ENCODE measurements around the gene ZCCHC2. TPM values are rescaled to one million over a fixed set of nuclear protein-coding genes. Genes with fewer than 3 reads are reported as not detected.
A peak's percentile ranks its signal among the peaks of the same experiment; 100 is the strongest.

Gene ZCCHC2
- total and polyA plus RNA-seq, 2 of the 8 experiments (the other 6 are each of a cell fraction or from before 2014, with no cell fraction given): 13.5 to 18.6 TPM

- WGBS, 2 experiments (ENCODE audit: extremely low coverage in 1 of 2, insufficient coverage in 1 of 2, insufficient read length in 1 of 2, insufficient replicate concordance in 2 of 2, low coverage in 1 of 2, low lambda C conversion rate in 2 of 2, missing lambda C conversion rate in 1 of 2): 68% methylated on average over 1 of the region's 1 CpG; no CpG with 5 or more reads in 1 of the 2 experiments
- POLR2A ChIA-PET (ENCODE audit: partially characterized antibody): no interaction called here
- no peak overlapping the region for H3K14ac ChIP-seq (ENCODE audit: insufficient read length)
- TF ChIP-seq BACH1 (IDR thresholded peaks at IDR 0.05; ENCODE audit: low read length): no peak
- no peak for TF ChIP-seq POLR2AphosphoS5 (IDR thresholded peaks at IDR 0.05; ENCODE audit: low read depth, low read length)
- no peak for TF ChIP-seq HDAC6 (IDR thresholded peaks at IDR 0.05; ENCODE audit: low read depth, low read length)
- TF ChIP-seq CEBPB (IDR thresholded peaks at IDR 0.05; ENCODE audit: low read depth, low read length): no peak
- TF ChIP-seq PHF8 (conservative IDR thresholded peaks at IDR 0.05; ENCODE audit: low read depth, low read length): no peak
- TF ChIP-seq, protein P1, sequence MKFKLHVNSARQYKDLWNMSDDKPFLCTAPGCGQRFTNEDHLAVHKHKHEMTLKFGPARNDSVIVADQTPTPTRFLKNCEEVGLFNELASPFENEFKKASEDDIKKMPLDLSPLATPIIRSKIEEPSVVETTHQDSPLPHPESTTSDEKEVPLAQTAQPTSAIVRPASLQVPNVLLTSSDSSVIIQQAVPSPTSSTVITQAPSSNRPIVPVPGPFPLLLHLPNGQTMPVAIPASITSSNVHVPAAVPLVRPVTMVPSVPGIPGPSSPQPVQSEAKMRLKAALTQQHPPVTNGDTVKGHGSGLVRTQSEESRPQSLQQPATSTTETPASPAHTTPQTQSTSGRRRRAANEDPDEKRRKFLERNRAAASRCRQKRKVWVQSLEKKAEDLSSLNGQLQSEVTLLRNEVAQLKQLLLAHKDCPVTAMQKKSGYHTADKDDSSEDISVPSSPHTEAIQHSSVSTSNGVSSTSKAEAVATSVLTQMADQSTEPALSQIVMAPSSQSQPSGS (IDR thresholded peaks at IDR 0.05; ENCODE audit: low read length): no peak
- no peak for TF ChIP-seq EP300 (IDR thresholded peaks at IDR 0.05; ENCODE audit: borderline replicate concordance in 1 of 2, low read depth in 2 of 2, low read length in 2 of 2)
- TF ChIP-seq JUN (IDR thresholded peaks at IDR 0.05; ENCODE audit: low read depth, low read length): no peak
- no peak for TF ChIP-seq BRCA1 (IDR thresholded peaks at IDR 0.05; ENCODE audit: low read depth, low read length)
- TF ChIP-seq MAFK (IDR thresholded peaks at IDR 0.05; ENCODE audit: low read depth, low read length): no peak
- no peak for TF ChIP-seq SP1 (IDR thresholded peaks at IDR 0.05; ENCODE audit: low read depth, low read length)
- no peak for TF ChIP-seq SIRT6 (IDR thresholded peaks at IDR 0.05; ENCODE audit: low read length)
- no peak for TF ChIP-seq KDM5A (IDR thresholded peaks at IDR 0.05; ENCODE audit: low read length)
- no peak for TF ChIP-seq FOSL1 (IDR thresholded peaks at IDR 0.05; ENCODE audit: insufficient read depth, low read depth, low read length)
Measured at GRCh38 chr18:62516242-62516641, 6.6 kb upstream of the ZCCHC2 start.

More at GRCh38 chr18:62516242-62516641, 6.6 kb upstream of the ZCCHC2 start:
- no peak overlapping the region for H3K4me3 ChIP-seq (ENCODE audit: extremely low read depth in 1 of 4, insufficient read depth in 2 of 4, low read depth in 3 of 4, low read length in 4 of 4)
- no peak overlapping the region for H4K91ac ChIP-seq (replicated peaks; ENCODE audit: insufficient read length, low read length)
- no peak overlapping the region for H3K27ac ChIP-seq (ENCODE audit: low read depth, low read length)
- no peaks in the 10 kb centered on the region for H3K79me1 ChIP-seq (ENCODE audit: low read depth, low read length)
- H2BK20ac ChIP-seq (ENCODE audit: low read length): no peak overlapping the region
- no peak for DNase-seq (ENCODE audit: low read depth in 1 of 2, low spot score in 2 of 2)
- no peak overlapping the region for H3K23ac ChIP-seq (ENCODE audit: insufficient read length)
- CTCF ChIA-PET (ENCODE audit: partially characterized antibody): interaction anchor here (1.1 kb wide), 1 partner anchor 91 kb away, joined by 5 read pairs; no protein-coding TSS in a partner anchor
- no peak for FAIRE-seq
- no peak overlapping the region for H3K18ac ChIP-seq (ENCODE audit: extremely low read depth, low read length)
- H3K36me3 ChIP-seq (ENCODE audit: control insufficient read depth in 2 of 4, insufficient read depth in 4 of 4, low read length in 3 of 4): no peaks in the 10 kb centered on the region
- 0 out of 7 replicates have a peak overlapping the region, but pooled peaks of 1 of the 4 experiments have one; percentile 15 for H3K9ac ChIP-seq (replicated peaks in 1 of 4; ENCODE audit: extremely low read depth in 1 of 4, low read depth in 3 of 4, low read length in 3 of 4)
- no peak overlapping the region for H2BK5ac ChIP-seq (ENCODE audit: low read depth, low read length)
- H3K56ac ChIP-seq (replicated peaks; ENCODE audit: insufficient read length, low read depth, low read length): no peak overlapping the region
- no peak overlapping the region for H4K5ac ChIP-seq (ENCODE audit: insufficient read length, low read depth, low read length)
- H2BK15ac ChIP-seq (ENCODE audit: low read length): no peak overlapping the region
- no peak overlapping the region for H2BK120ac ChIP-seq (replicated peaks; ENCODE audit: low read depth, low read length)
- H2AFZ ChIP-seq (ENCODE audit: low read length): no peak overlapping the region
- H4K8ac ChIP-seq (ENCODE audit: extremely low read depth, insufficient read depth, low read length): no peak overlapping the region
- no peaks in the 10 kb centered on the region for H3K23me2 ChIP-seq (ENCODE audit: low read depth, low read length)
- H3K4me2 ChIP-seq (ENCODE audit: insufficient read depth in 1 of 2, low read depth in 2 of 2, low read length in 2 of 2): no peak overlapping the region
- no peaks in the 10 kb centered on the region for H3K79me2 ChIP-seq (ENCODE audit: control insufficient read depth in 1 of 2, insufficient read depth in 2 of 2, low read length in 2 of 2)
- no peak overlapping the region for H2AK5ac ChIP-seq (ENCODE audit: low read depth, low read length)
- no peaks in the 10 kb centered on the region for H4K20me1 ChIP-seq (replicated peaks in 1 of 2; ENCODE audit: control insufficient read depth in 1 of 2, insufficient read depth in 2 of 2, low read length in 2 of 2)
- H3K4me1 ChIP-seq (replicated peaks in 1 of 4; ENCODE audit: control insufficient read depth in 3 of 4, insufficient read depth in 4 of 4, low read length in 3 of 4): no peaks in the 10 kb centered on the region
- H3K27me3 ChIP-seq (replicated peaks in 1 of 4; ENCODE audit: control insufficient read depth in 3 of 4, extremely low read depth in 1 of 4, insufficient read depth in 3 of 4, low read length in 3 of 4): peaks cover 0 to 4% (median 2%) of the 10 kb centered on the region in 4 experiments; a peak in 3 of 7 replicates
- H3K9me3 ChIP-seq (ENCODE audit: insufficient read depth in 2 of 2, low read depth in 1 of 2, low read length in 1 of 2): no peaks in the 10 kb centered on the region
- H3K4ac ChIP-seq (replicated peaks; ENCODE audit: insufficient read length, low read depth, low read length): no peak overlapping the region
- H2BK12ac ChIP-seq (ENCODE audit: low read depth, low read length): no peak overlapping the region
